Measurements from ENCODE around the gene RERE. TPM values are rescaled to one million over a fixed set of nuclear protein-coding genes. Genes with fewer than 3 reads are reported as not detected.

RERE gene
- polyA plus RNA-seq, 1 experiment = 14.3 TPM

- no peaks in the 10 kb centered on the region for H3K27me3 ChIP-seq (ENCODE audit: control insufficient read depth, insufficient read depth, low read length)
- no peak overlapping the region for H3K27ac ChIP-seq (ENCODE audit: low read depth, low read length)
- no peak overlapping the region for H3K4me3 ChIP-seq (ENCODE audit: low read depth, low read length)
- TF ChIP-seq CTCF (IDR thresholded peaks at IDR 0.05; ENCODE audit: low read depth, low read length) = no peak
- ChIA-PET POLR2A (no interaction called here), CTCF (interaction anchor here (1.3 to 1.5 kb wide), 2 partner anchors 27 to 32 kb away, joined by 4 to 5 read pairs; no protein-coding TSS in a partner anchor)
- no peak for DNase-seq (ENCODE audit: low read depth, low spot score)
- H3K9me3 ChIP-seq (ENCODE audit: control insufficient read depth, insufficient read depth, low read length) = no peaks in the 10 kb centered on the region
Measured at GRCh38 chr1:8441426-8441825, 376.0 kb downstream of the RERE start.

- peak; percentile 62 for DNase-seq (ENCODE audit: low read depth, low spot score)
- Histone ChIP-seq H3K27ac (ENCODE audit: low read depth, low read length) (peak overlapping the region; percentile 79), H3K27me3 (ENCODE audit: control insufficient read depth, insufficient read depth, low read length) (no peaks in the 10 kb centered on the region), H3K4me3 (ENCODE audit: low read depth, low read length) (no peak overlapping the region), H3K9me3 (ENCODE audit: control insufficient read depth, insufficient read depth, low read length) (no peaks in the 10 kb centered on the region)
- POLR2A ChIA-PET = no interaction called here
- CTCF ChIA-PET = interaction anchor here (2.1 kb wide), 1 partner anchor 8 kb away, joined by 7 read pairs; no protein-coding TSS in a partner anchor
- TF ChIP-seq CTCF (IDR thresholded peaks at IDR 0.05; ENCODE audit: low read depth, low read length) = no peak
Measured at GRCh38 chr1:8439015-8439702, 378.3 kb downstream of the RERE start.

- CTCF ChIA-PET = interaction anchor here (2.1 kb wide), 1 partner anchor 8 kb away, joined by 7 read pairs; no protein-coding TSS in a partner anchor
- DNase-seq (ENCODE audit: low read depth, low spot score) = no peak
- H3K9me3 ChIP-seq (ENCODE audit: control insufficient read depth, insufficient read depth, low read length) = no peaks in the 10 kb centered on the region
- no peaks in the 10 kb centered on the region for H3K27me3 ChIP-seq (ENCODE audit: control insufficient read depth, insufficient read depth, low read length)
- no peak overlapping the region for H3K4me3 ChIP-seq (ENCODE audit: low read depth, low read length)
- no peak overlapping the region for H3K27ac ChIP-seq (ENCODE audit: low read depth, low read length)
- no peak for TF ChIP-seq CTCF (IDR thresholded peaks at IDR 0.05; ENCODE audit: low read depth, low read length)
- POLR2A ChIA-PET = no interaction called here
Measured at GRCh38 chr1:8438489-8438888, 379.0 kb downstream of the RERE start.

DNA sequence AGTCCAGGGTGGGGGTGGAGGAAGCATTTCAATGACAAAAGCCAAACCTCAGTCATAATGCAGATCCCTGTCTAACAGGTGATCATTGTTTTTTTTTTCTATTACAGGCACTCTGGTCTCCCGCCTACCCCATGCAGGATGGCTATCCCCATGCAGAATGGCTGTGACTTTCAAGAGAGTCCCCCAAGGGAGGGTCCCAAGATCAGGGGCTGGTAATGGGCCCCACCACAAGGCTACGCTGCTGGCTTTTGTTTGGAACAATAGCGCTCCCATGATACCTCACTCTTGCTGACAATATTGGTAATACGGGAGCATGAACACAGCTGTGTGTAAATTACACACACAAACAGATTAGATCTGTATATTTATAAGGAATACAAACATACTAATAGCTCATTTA lies 380.1 kb downstream of the RERE start:
- H3K4me3 ChIP-seq (ENCODE audit: low read depth, low read length) = no peak overlapping the region
- H3K9me3 ChIP-seq (ENCODE audit: control insufficient read depth, insufficient read depth, low read length) = no peaks in the 10 kb centered on the region
- no peak for DNase-seq (ENCODE audit: low read depth, low spot score)
- POLR2A ChIA-PET = interaction anchor here (1.2 kb wide), 1 partner anchor 19 kb away, joined by 3 read pairs; no protein-coding TSS in a partner anchor
- TF ChIP-seq CTCF (IDR thresholded peaks at IDR 0.05; ENCODE audit: low read depth, low read length) = no peak
- H3K27me3 ChIP-seq (ENCODE audit: control insufficient read depth, insufficient read depth, low read length) = no peaks in the 10 kb centered on the region
- no peak overlapping the region for H3K27ac ChIP-seq (ENCODE audit: low read depth, low read length)
- CTCF ChIA-PET = no interaction called here

- H3K4me3 ChIP-seq (ENCODE audit: low read depth, low read length) = no peak overlapping the region
- POLR2A ChIA-PET = no interaction called here
- no peak for TF ChIP-seq CTCF (IDR thresholded peaks at IDR 0.05; ENCODE audit: low read depth, low read length)
- no peaks in the 10 kb centered on the region for H3K27me3 ChIP-seq (ENCODE audit: control insufficient read depth, insufficient read depth, low read length)
- CTCF ChIA-PET = interaction anchor here (1.2 kb wide), 1 partner anchor 21 kb away, joined by 3 read pairs; no protein-coding TSS in a partner anchor
- DNase-seq (ENCODE audit: low read depth, low spot score) = no peak
- H3K9me3 ChIP-seq (ENCODE audit: control insufficient read depth, insufficient read depth, low read length) = no peaks in the 10 kb centered on the region
- H3K27ac ChIP-seq (ENCODE audit: low read depth, low read length) = no peak overlapping the region
Measured at GRCh38 chr1:8435569-8436071, 381.8 kb downstream of the RERE start.

Data from AG04450 (cell line).